Stimulated activated naive CD8-positive, alpha-beta T cell treated with anti-CD3 and anti-CD28 coated beads, Interleukin-15, Interleukin-2, amounts not matched to agents 100 ng/mL and 50 ng/mL, for 24 hours (primary cell): ENCODE measurements around the gene WDPCP.
"Not testable (repeated sequence)": the region's sequence is repeated elsewhere in the genome, so short reads cannot be mapped to it uniquely, and the experiment has no call there.

Source experiments
- H3K27ac Mint-ChIP-seq: one replicate; pipeline ENCODE4 v1.8.0; 2021; ENCODE audit warnings: mild to moderate bottlenecking, mixed read lengths
- H3K27me3 Mint-ChIP-seq: one replicate; pipeline ENCODE4 v1.8.0; 2021; ENCODE audit warnings: mixed read lengths
- H3K36me3 Mint-ChIP-seq: one replicate; pipeline ENCODE4 v1.8.0; 2021; ENCODE audit warnings: low read depth, mixed read lengths
- H3K4me1 Mint-ChIP-seq: one replicate; pipeline ENCODE4 v1.8.0; 2021; ENCODE audit warnings: low read depth, mixed read lengths
- H3K4me3 Mint-ChIP-seq: one replicate; pipeline ENCODE4 v1.8.0; 2021; ENCODE audit warnings: mild to moderate bottlenecking, mixed read lengths
- H3K9me3 Mint-ChIP-seq: one replicate; pipeline ENCODE4 v1.8.0; 2021; ENCODE audit warnings: mixed read lengths

The WDPCP gene

DNA sequence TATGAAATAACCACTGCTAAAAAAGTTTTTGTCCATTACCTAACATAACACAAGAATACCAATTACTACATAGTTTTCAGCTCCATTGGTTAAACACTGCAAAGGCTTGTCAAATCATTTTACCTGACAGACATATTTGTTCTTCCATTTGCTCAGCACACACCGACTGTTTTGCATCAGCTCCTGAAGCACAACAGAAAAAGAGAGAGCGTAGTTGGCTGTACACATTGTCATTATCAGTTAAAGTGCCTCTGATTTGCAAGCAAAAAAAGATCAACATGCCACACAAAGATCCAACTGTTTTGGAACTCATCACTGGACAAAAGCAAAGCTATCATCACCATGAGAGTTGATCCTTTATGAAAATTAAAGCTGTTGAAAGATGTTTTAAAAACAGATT is 103.8 kb downstream of the WDPCP start:
- Mint-ChIP-seq H3K4me1 (no peaks in the 10 kb centered on the region), H3K4me3 (no peak overlapping the region), H3K9me3 (no peaks in the 10 kb centered on the region), H3K36me3 (peaks cover 22% of the 10 kb centered on the region), H3K27ac (no peak overlapping the region), H3K27me3 (no peaks in the 10 kb centered on the region)

GRCh38 chr2:63477686-63478085 is 110.6 kb downstream of the WDPCP start:
- Mint-ChIP-seq H3K36me3 (peaks cover 46% of the 10 kb centered on the region), H3K4me1 (no peaks in the 10 kb centered on the region), H3K9me3 (no peaks in the 10 kb centered on the region), H3K27me3 (no peaks in the 10 kb centered on the region), H3K27ac (no peak overlapping the region), H3K4me3 (no peak overlapping the region)

DNA sequence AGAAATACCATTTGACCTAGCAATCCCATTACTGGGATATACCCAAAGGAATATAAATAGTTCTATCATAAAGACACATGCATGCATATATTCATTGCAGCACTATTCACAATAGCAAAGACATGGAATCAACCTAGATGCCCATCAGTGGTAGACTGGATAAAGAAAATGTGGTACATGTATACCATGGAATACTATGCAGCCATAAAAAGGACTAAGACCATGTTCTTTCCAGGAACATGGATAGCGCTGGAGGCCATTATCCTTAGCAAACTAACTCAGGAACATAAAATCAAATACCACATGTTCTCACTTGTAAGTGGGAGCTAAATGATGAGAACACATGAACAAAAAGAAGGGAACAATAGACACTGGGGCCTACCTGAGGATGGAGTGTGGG is 119.0 kb downstream of the WDPCP start:
- H3K27me3 Mint-ChIP-seq, H3K4me3 Mint-ChIP-seq, H3K4me1 Mint-ChIP-seq, H3K27ac Mint-ChIP-seq: not testable (repeated sequence)
- H3K9me3 Mint-ChIP-seq = peaks cover 13% of the 10 kb centered on the region
- peaks cover 32% of the 10 kb centered on the region for H3K36me3 Mint-ChIP-seq

GRCh38 chr2:63465633-63466032 is 122.6 kb downstream of the WDPCP start:
- Mint-ChIP-seq H3K27me3 (no peaks in the 10 kb centered on the region), H3K27ac (no peak overlapping the region), H3K36me3 (peaks cover 52% of the 10 kb centered on the region), H3K4me1 (no peaks in the 10 kb centered on the region), H3K9me3 (peaks cover 24% of the 10 kb centered on the region), H3K4me3 (no peak overlapping the region)

GRCh38 chr2:63463142-63463541 is 125.1 kb downstream of the WDPCP start:
- H3K9me3 Mint-ChIP-seq = peaks cover 23% of the 10 kb centered on the region
- no peaks in the 10 kb centered on the region for H3K27me3 Mint-ChIP-seq
- no peaks in the 10 kb centered on the region for H3K4me1 Mint-ChIP-seq
- no peak overlapping the region for H3K27ac Mint-ChIP-seq
- peaks cover 58% of the 10 kb centered on the region for H3K36me3 Mint-ChIP-seq
- H3K4me3 Mint-ChIP-seq = no peak overlapping the region

DNA sequence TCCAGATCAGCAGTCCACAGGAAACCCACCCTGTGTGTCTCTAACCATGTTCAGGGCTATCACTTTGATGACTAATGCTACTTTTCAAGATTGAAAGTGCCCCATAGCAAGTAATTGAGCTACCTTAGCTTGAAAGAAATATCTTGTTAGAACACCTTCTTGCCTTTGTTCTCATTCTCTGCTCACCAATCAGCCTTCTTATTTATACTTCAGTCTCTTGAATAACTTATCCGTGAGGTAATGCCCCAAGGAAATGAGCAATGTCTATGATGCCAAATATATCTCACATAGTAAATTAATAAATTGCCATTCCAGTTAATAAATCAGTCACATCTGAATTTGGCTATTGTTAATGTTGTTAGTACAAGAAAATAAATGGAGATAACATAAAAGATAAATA is 141.6 kb downstream of the WDPCP start:
- no peak overlapping the region for H3K4me3 Mint-ChIP-seq
- no peaks in the 10 kb centered on the region for H3K9me3 Mint-ChIP-seq
- H3K27me3 Mint-ChIP-seq = no peaks in the 10 kb centered on the region
- peaks cover 15% of the 10 kb centered on the region for H3K36me3 Mint-ChIP-seq
- no peak overlapping the region for H3K27ac Mint-ChIP-seq
- peaks cover 10% of the 10 kb centered on the region for H3K4me1 Mint-ChIP-seq

GRCh38 chr2:63444565-63445288 is 143.6 kb downstream of the WDPCP start:
- Mint-ChIP-seq H3K36me3 (peaks cover 8% of the 10 kb centered on the region), H3K27ac (no peak overlapping the region), H3K4me3 (no peak overlapping the region), H3K27me3 (no peaks in the 10 kb centered on the region), H3K9me3 (no peaks in the 10 kb centered on the region), H3K4me1 (peaks cover 9% of the 10 kb centered on the region)

- Mint-ChIP-seq H3K27me3 (no peaks in the 10 kb centered on the region), H3K9me3 (no peaks in the 10 kb centered on the region), H3K4me1 (peaks cover 9% of the 10 kb centered on the region), H3K27ac (no peak overlapping the region), H3K36me3 (peaks cover 8% of the 10 kb centered on the region), H3K4me3 (no peak overlapping the region)
Observed at GRCh38 chr2:63440612-63441011, 147.7 kb downstream of the WDPCP start.

DNA sequence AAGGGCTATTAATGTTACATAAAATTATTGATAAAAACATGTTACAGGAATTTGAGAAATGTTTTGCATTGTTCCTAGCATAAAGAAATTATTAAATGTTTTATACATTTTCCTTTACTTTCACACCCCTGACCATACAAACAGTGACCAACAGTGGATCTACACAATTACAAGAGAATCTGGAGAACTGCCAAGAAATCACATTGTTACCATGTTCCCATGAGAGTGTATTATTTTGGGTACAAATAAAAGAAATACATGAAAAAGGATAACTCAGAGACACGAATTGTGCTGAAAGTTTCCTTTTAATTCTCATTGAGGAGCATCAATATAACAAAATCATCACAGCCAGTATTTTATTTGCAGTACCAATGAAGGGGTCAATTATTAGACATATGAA is 150.1 kb downstream of the WDPCP start:
- no peak overlapping the region for H3K27ac Mint-ChIP-seq
- H3K4me1 Mint-ChIP-seq = peaks cover 4% of the 10 kb centered on the region

GRCh38 chr2:63436488-63436887 is 151.8 kb downstream of the WDPCP start:
- H3K4me3 Mint-ChIP-seq = no peak overlapping the region
- H3K27me3 Mint-ChIP-seq = no peaks in the 10 kb centered on the region
- no peaks in the 10 kb centered on the region for H3K9me3 Mint-ChIP-seq
- no peak overlapping the region for H3K27ac Mint-ChIP-seq
- H3K36me3 Mint-ChIP-seq = peaks cover 4% of the 10 kb centered on the region
- H3K4me1 Mint-ChIP-seq = peaks cover 4% of the 10 kb centered on the region

More for the DNA sequence above, 150.1 kb downstream of the WDPCP start:
- Mint-ChIP-seq H3K9me3 (no peaks in the 10 kb centered on the region), H3K36me3 (peaks cover 8% of the 10 kb centered on the region), H3K4me3 (no peak overlapping the region), H3K27me3 (no peaks in the 10 kb centered on the region)

GRCh38 chr2:63435070-63435469 is 153.2 kb downstream of the WDPCP start:
- Mint-ChIP-seq H3K27ac (no peak overlapping the region), H3K4me3 (no peak overlapping the region), H3K4me1 (no peaks in the 10 kb centered on the region), H3K27me3 (no peaks in the 10 kb centered on the region), H3K36me3 (peaks cover 5% of the 10 kb centered on the region), H3K9me3 (no peaks in the 10 kb centered on the region)

DNA sequence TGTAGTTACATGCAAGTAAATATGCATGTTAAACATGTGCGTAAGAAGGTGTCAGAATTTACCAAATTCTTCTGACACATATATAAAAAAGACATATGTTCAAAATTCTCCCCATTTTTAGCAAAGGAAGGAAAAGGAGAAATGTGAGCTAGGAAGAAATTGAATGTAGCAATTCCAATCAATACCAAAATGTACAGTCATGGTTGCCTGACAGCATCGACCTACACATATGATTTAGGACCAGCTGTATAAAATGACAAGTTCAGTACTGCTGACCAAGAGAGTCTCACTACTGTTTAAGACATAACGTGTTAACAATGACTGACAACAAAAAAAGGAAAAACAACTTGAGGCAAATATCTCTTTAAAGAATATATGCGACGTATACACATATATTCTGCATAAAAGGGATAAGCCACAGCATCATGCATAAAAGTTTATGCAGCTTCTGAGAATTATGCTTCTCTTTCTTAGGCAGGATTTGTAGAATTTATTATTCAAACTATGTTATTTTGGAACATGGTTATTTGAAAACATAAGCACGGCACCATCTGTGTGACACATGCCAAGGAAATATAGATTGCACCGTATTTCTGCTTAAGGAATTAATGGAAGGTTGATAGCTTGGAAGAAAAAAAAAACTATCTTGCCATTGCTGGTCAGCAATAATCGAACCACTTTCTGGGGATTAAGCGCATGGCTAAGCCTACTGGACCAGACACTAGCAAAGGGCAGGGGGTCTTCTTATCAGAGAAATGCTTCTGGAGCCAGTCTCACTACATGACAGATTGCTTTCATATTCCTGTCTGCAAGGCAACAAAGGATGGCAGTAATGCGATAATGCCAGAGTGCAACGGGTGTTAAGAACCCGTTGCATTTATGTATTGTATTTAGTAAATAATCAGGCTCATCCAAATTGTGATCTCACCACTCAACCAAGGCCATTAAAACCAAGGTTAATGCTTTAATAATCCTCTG is 154.0 kb downstream of the WDPCP start:
- no peak overlapping the region for H3K27ac Mint-ChIP-seq

GRCh38 chr2:63432373-63432772 is 155.9 kb downstream of the WDPCP start:
- peaks cover 28% of the 10 kb centered on the region for H3K36me3 Mint-ChIP-seq
- H3K27me3 Mint-ChIP-seq = no peaks in the 10 kb centered on the region
- H3K27ac Mint-ChIP-seq = no peak overlapping the region
- H3K9me3 Mint-ChIP-seq = peaks cover 6% of the 10 kb centered on the region
- no peak overlapping the region for H3K4me3 Mint-ChIP-seq
- no peaks in the 10 kb centered on the region for H3K4me1 Mint-ChIP-seq

More for the DNA sequence above, 154.0 kb downstream of the WDPCP start:
- H3K4me3 Mint-ChIP-seq = no peak overlapping the region
- H3K9me3 Mint-ChIP-seq = no peaks in the 10 kb centered on the region
- peaks cover 13% of the 10 kb centered on the region for H3K36me3 Mint-ChIP-seq
- no peaks in the 10 kb centered on the region for H3K4me1 Mint-ChIP-seq
- H3K27me3 Mint-ChIP-seq = no peaks in the 10 kb centered on the region

GRCh38 chr2:63425606-63426005 is 162.7 kb downstream of the WDPCP start:
- no peak overlapping the region for H3K27ac Mint-ChIP-seq
- no peaks in the 10 kb centered on the region for H3K4me1 Mint-ChIP-seq
- no peak overlapping the region for H3K4me3 Mint-ChIP-seq
- H3K9me3 Mint-ChIP-seq = peaks cover 14% of the 10 kb centered on the region
- no peaks in the 10 kb centered on the region for H3K27me3 Mint-ChIP-seq
- H3K36me3 Mint-ChIP-seq = peaks cover 51% of the 10 kb centered on the region

DNA sequence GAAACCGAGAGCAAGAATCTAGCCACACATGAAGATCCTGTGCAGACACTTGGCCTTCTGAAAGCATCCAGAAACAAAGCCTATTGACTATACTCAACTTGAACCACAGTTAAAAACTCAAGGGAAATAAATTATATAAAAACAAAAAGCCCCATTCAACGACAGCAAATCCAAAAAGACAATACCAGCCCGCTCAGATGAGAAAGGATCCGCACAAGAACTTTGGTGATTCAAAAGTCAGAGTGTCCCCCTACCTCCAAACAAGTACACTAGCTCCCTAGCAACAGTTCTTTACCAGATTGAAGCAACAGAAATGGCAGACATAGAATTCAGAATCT is 163.2 kb downstream of the WDPCP start:
- Mint-ChIP-seq H3K9me3 (peaks cover 14% of the 10 kb centered on the region), H3K4me1 (no peaks in the 10 kb centered on the region), H3K27ac (no peak overlapping the region), H3K36me3 (peaks cover 49% of the 10 kb centered on the region), H3K4me3 (no peak overlapping the region), H3K27me3 (no peaks in the 10 kb centered on the region)
